Skeletal muscle tissue (tissue), 4 donors: ENCODE measurements around the gene OR4X1. TPM values are rescaled to one million over a fixed set of nuclear protein-coding genes. Genes with fewer than 3 reads are reported as not detected.
"Not testable (repeated sequence)": the region's sequence is repeated elsewhere in the genome, so short reads cannot be mapped to it uniquely, and the experiment has no call there.

ENCODE experiments used
- H3K27ac ChIP-seq: one replicate; pipeline ENCODE4 v1.7.0; 2013; ENCODE audit warnings: mild to moderate bottlenecking, low read depth, low read length, inconsistent platforms
- H3K27me3 ChIP-seq, 3 donors: one replicate each; pipeline ENCODE4 v1.7.0; 2013; ENCODE audit warnings: low read length in 3 of 3; ENCODE audit not compliant: control insufficient read depth in 3 of 3, insufficient read depth in 3 of 3
- H3K36me3 ChIP-seq, 3 donors: one replicate each; pipeline ENCODE4 v1.7.0; 2013; ENCODE audit warnings: low read length in 3 of 3; ENCODE audit not compliant: control insufficient read depth in 3 of 3, insufficient read depth in 3 of 3
- H3K4me1 ChIP-seq, 3 donors: one replicate each; pipeline ENCODE4 v1.7.0; 2013; ENCODE audit warnings: low read length in 3 of 3, mild to moderate bottlenecking in 3 of 3; ENCODE audit not compliant: control insufficient read depth in 3 of 3, insufficient read depth in 3 of 3
- H3K4me3 ChIP-seq, 3 donors: one replicate each; pipeline ENCODE4 v1.7.0; 2013; ENCODE audit warnings: low read length in 3 of 3
- H3K9ac ChIP-seq, 3 donors: one replicate each; pipeline ENCODE4 v1.7.0; 2013; ENCODE audit warnings: low read length in 3 of 3, mild to moderate bottlenecking in 3 of 3, moderate library complexity in 2 of 3, low read depth in 1 of 3
- H3K9me3 ChIP-seq, 3 donors: one replicate each; pipeline ENCODE4 v1.7.0; 2013; ENCODE audit warnings: low read length in 3 of 3; ENCODE audit not compliant: control insufficient read depth in 3 of 3
- total RNA-seq: library from RNA; depleted of rRNA; stranded (reverse); fragments of >200 nt; gene quantifications from one replicate; pipeline ENCODE4 v1.2.3, GENCODE V29; 2014
- donor health status: Osteomylitis.

OR4X1 gene
- total RNA-seq, 1 donor from 2014 or later: not detected

DNA sequence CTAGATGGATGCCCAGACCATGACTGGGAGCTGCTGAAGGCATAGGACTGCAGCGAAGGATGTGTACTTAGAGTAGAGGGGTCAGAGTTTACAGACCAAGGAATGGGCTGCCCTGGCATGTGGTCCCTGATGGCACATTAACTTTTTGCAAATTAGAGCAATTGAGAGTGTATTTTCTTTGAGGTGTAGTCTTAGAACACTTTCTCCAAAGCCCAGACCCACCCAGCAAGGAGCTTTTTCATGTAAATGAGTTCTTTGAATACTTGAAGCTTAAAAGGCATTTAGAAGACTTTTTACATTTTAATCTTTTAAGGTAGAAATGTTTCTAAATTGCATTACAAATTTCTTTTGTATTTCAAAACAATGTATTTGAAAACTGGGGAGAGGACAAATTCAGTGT is 8.9 kb downstream of the OR4X1 start:
- H3K9me3 ChIP-seq: no peaks in the 10 kb centered on the region
- no peaks in the 10 kb centered on the region for H3K4me1 ChIP-seq
- H3K27me3 ChIP-seq: no peaks in the 10 kb centered on the region
- H3K9ac ChIP-seq: no peak overlapping the region
- no peaks in the 10 kb centered on the region for H3K36me3 ChIP-seq
- no peak overlapping the region for H3K27ac ChIP-seq
- no peak overlapping the region for H3K4me3 ChIP-seq

GRCh38 chr11:48305923-48306322 is 42.3 kb downstream of the OR4X1 start, which contains the start of gene OR4S1:
OR4S1 (plus strand) TSS chr11:48306223; CDS start chr11:48306223, 0 bp downstream.
- H3K9ac ChIP-seq: no peak within 1 kb of the TSS
- H3K9me3 ChIP-seq: no peaks in the 10 kb centered on the region
- H3K27me3 ChIP-seq: no peaks in the 10 kb centered on the region
- no peak within 1 kb of the TSS for H3K4me3 ChIP-seq
- no peaks in the 10 kb centered on the region for H3K4me1 ChIP-seq
- H3K27ac ChIP-seq: no peak within 1 kb of the TSS
- no peaks in the 10 kb centered on the region for H3K36me3 ChIP-seq

GRCh38 chr11:48307760-48308386 is 44.2 kb downstream of the OR4X1 start:
- Histone ChIP-seq H3K9me3 (no peaks in the 10 kb centered on the region), H3K9ac (no peak overlapping the region), H3K36me3 (no peaks in the 10 kb centered on the region), H3K27me3 (no peaks in the 10 kb centered on the region), H3K27ac (no peak overlapping the region), H3K4me1 (no peaks in the 10 kb centered on the region), H3K4me3 (no peak overlapping the region)

- not testable (repeated sequence) for H3K4me3 ChIP-seq, H3K27me3 ChIP-seq, H3K9ac ChIP-seq, H3K4me1 ChIP-seq, H3K27ac ChIP-seq, H3K36me3 ChIP-seq, H3K9me3 ChIP-seq
These were observed 49.9 kb downstream of the OR4X1 start for GRCh38 chr11:48313590-48313989.

Other genes starting within 250 kb of the OR4X1 start
- not detected for gene OR4B1, start 47.1 kb upstream of the OR4X1 start, total RNA-seq
- not detected for gene OR4X2, start 18.8 kb upstream of the OR4X1 start, total RNA-seq
- not detected for gene OR4S1, start 42.4 kb downstream of the OR4X1 start, total RNA-seq
- gene OR4C3, start 61.1 kb downstream of the OR4X1 start, total RNA-seq: not detected
- not detected for gene OR4C5, start 102.6 kb downstream of the OR4X1 start, total RNA-seq
- gene OR4A47, start 224.9 kb downstream of the OR4X1 start, total RNA-seq: not detected